Neuronal stem cell (in vitro differentiated cells): ENCODE results near the gene STPG1.

Experiments used
- DNase-seq: peaks from one replicate; pipeline ENCODE4 v3.0.0-alpha.2; 2013; ENCODE audit warnings: low spot score
- H2AFZ ChIP-seq: one replicate; pipeline ENCODE4 v1.6.1; 2013; ENCODE audit warnings: mild to moderate bottlenecking, low read length, inconsistent platforms
- H2AK5ac ChIP-seq: 2 replicates; pipeline ENCODE4 v1.6.1; 2013; ENCODE audit warnings: low read depth, mild to moderate bottlenecking, inconsistent platforms, low read length, moderate library complexity, mixed read lengths
- H2BK120ac ChIP-seq: 2 replicates; pipeline ENCODE4 v1.6.1; 2013; ENCODE audit warnings: low read depth, mild to moderate bottlenecking, inconsistent platforms, low read length, moderate library complexity, mixed read lengths
- H2BK12ac ChIP-seq: one replicate; pipeline ENCODE4 v1.6.1; 2013; ENCODE audit warnings: low read length, inconsistent platforms
- H2BK15ac ChIP-seq: 2 replicates; pipeline ENCODE4 v1.6.1; 2013; ENCODE audit warnings: mild to moderate bottlenecking, low read length, inconsistent platforms, mixed read lengths
- H2BK5ac ChIP-seq: one replicate; pipeline ENCODE4 v1.6.1; 2013; ENCODE audit warnings: inconsistent platforms, mild to moderate bottlenecking, low read length, moderate library complexity
- H3K14ac ChIP-seq: one replicate; pipeline ENCODE4 v1.6.1; 2013; ENCODE audit warnings: low read length, inconsistent platforms
- H3K18ac ChIP-seq: 2 replicates; pipeline ENCODE4 v1.6.1; 2013; ENCODE audit warnings: low read length, inconsistent platforms
- H3K23ac ChIP-seq: 2 replicates; pipeline ENCODE4 v1.6.1; 2013; ENCODE audit warnings: low read depth, mild to moderate bottlenecking, mixed read lengths, low read length, inconsistent platforms; ENCODE audit not compliant: poor library complexity
- H3K27ac ChIP-seq: replicated peaks from 3 replicates; pipeline ENCODE4 v1.5.1; 2013; ENCODE audit warnings: low read length, inconsistent platforms
- H3K27me3 ChIP-seq, 3 experiments: 2 replicates each; pipeline ENCODE4 v1.6.1; 2013; ENCODE audit warnings: low read length in 3 of 3, mild to moderate bottlenecking in 2 of 3, inconsistent platforms in 1 of 3, low read depth in 1 of 3, mixed read lengths in 1 of 3, moderate library complexity in 1 of 3; ENCODE audit not compliant: control insufficient read depth in 3 of 3, insufficient read depth in 3 of 3
- H3K36me3 ChIP-seq, 2 donors: replicated peaks in 1 of 2; 2 replicates each; pipeline ENCODE4 v1.6.1; 2013; ENCODE audit warnings: low read length in 2 of 2; ENCODE audit not compliant: control insufficient read depth in 2 of 2, insufficient read depth in 2 of 2
- H3K4ac ChIP-seq: 2 replicates; pipeline ENCODE4 v1.6.1; 2013; ENCODE audit warnings: inconsistent platforms, mild to moderate bottlenecking, low read length, moderate library complexity
- H3K4me1 ChIP-seq, 2 donors: 1 replicate in 1 of 2; 2 replicates in 1 of 2; pipeline ENCODE4 v1.6.1; 2013; ENCODE audit warnings: low read length in 2 of 2, low read depth in 1 of 2; ENCODE audit not compliant: control insufficient read depth in 2 of 2, insufficient read depth in 1 of 2
- H3K4me2 ChIP-seq: one replicate; pipeline ENCODE4 v1.6.1; 2013; ENCODE audit warnings: mild to moderate bottlenecking, low read length, inconsistent platforms; ENCODE audit not compliant: insufficient read depth, poor library complexity, severe bottlenecking
- H3K4me3 ChIP-seq, 2 donors: 2 replicates each; pipeline ENCODE4 v1.5.1; 2013; ENCODE audit warnings: low read length in 2 of 2, mild to moderate bottlenecking in 2 of 2, inconsistent platforms in 1 of 2, moderate library complexity in 1 of 2
- H3K79me1 ChIP-seq: one replicate; pipeline ENCODE4 v1.6.1; 2013; ENCODE audit warnings: low read depth, mild to moderate bottlenecking, inconsistent platforms, low read length, moderate library complexity
- H3K9ac ChIP-seq: one replicate; pipeline ENCODE4 v1.6.1; 2013; ENCODE audit warnings: mild to moderate bottlenecking, low read depth, low read length, inconsistent platforms; ENCODE audit not compliant: poor library complexity
- H3K9me3 ChIP-seq, 2 donors: replicated peaks in 1 of 2; 2 replicates each; pipeline versions ENCODE3 to v1.6.1; 2013; ENCODE audit warnings: low read length in 2 of 2, mild to moderate bottlenecking in 2 of 2, inconsistent platforms in 1 of 2, low read depth in 1 of 2, mixed read lengths in 1 of 2, moderate library complexity in 1 of 2; ENCODE audit not compliant: control insufficient read depth in 2 of 2, insufficient read depth in 1 of 2
- H4K8ac ChIP-seq: one replicate; pipeline ENCODE4 v1.6.1; 2013; ENCODE audit warnings: low read depth, mild to moderate bottlenecking, inconsistent platforms, low read length, moderate library complexity
- H4K91ac ChIP-seq: one replicate; pipeline ENCODE4 v1.6.1; 2013; ENCODE audit warnings: low read length, low read depth, mild to moderate bottlenecking, inconsistent platforms; ENCODE audit not compliant: poor library complexity
- whole genome bisulfite sequencing, 2 donors: extraction: QIAGEN DNeasy Blood & Tissue Kit; methylation state at CpG; one replicate each; pipeline ENCODE4 v1.1.7; 2013; ENCODE audit warnings: missing lambda C conversion rate in 2 of 2, mixed read lengths in 1 of 2; ENCODE audit not compliant: insufficient read length in 2 of 2, insufficient replicate concordance in 1 of 2; ENCODE audit errors: extremely low coverage in 2 of 2; 5-methylcytosine and 5-hydroxymethylcytosine counted together

Gene STPG1

DNA sequence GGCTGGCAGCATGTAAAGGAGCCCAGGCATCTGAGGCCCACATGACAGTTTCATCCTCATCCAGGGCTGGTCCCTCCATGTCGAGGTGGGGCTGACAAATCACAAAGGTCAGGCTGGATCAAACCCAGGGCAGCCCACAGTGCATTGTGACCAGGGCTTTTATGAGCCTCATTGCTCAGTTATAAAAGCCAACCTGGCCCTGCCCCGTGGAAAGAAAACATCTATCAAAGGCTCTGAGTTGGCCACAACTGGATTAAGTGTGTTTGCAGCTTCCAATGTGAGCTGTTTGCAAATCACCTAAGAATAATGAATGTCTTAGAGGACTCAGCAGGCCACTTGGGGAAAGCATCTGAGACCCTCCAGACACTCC, 49.0 kb downstream of the STPG1 start:
- peak; percentile 47 for DNase-seq
- Histone ChIP-seq H3K14ac (no peak overlapping the region), H4K91ac (no peak overlapping the region), H3K36me3 (no peaks in the 10 kb centered on the region), H2BK15ac (no peak overlapping the region), H2BK12ac (no peak overlapping the region), H2AFZ (no peak overlapping the region), H3K79me1 (no peaks in the 10 kb centered on the region), H3K4me3 (no peak overlapping the region), H3K9ac (no peak overlapping the region), H3K4me1 (peaks cover 0 to 15% of the 10 kb centered on the region in 2 donors), H3K4me2 (no peak overlapping the region), H3K23ac (no peak overlapping the region), H3K27ac (no peak overlapping the region), H2AK5ac (no peak overlapping the region), H3K9me3 (no peaks in the 10 kb centered on the region), H2BK5ac (no peak overlapping the region), H3K27me3 (peaks cover 0 to 7% (median 0%) of the 10 kb centered on the region in 3 experiments), H2BK120ac (no peak overlapping the region), H3K18ac (no peak overlapping the region), H4K8ac (no peak overlapping the region), H3K4ac (no peak overlapping the region)
- no CpG with 5 or more reads among the region's 2 CpGs for WGBS, 2 donors

DNA sequence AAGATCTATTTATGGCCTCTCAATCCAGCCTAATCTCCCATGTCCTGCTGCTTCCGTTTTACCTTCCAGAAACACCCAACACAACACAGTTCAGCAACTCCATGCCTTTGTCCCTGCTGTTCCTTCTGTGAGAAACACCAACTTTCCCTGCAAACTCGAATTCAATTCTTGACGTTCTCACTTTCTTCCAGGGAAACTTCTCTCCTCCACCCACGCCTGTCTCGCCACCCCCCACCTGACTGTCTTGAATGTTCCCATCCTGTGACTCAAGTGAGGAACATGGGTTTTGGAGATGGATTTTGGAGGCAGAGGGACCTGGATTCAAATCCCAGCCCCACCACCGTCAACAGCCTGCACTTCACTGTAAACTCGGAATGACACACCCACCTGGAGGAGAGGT, 49.6 kb downstream of the STPG1 start:
- no peak overlapping the region for H2BK5ac ChIP-seq
- no peak overlapping the region for H2AFZ ChIP-seq
- no peaks in the 10 kb centered on the region for H3K79me1 ChIP-seq
- WGBS, 2 donors, result no CpG with 5 or more reads among the region's 7 CpGs
- no peak overlapping the region for H2AK5ac ChIP-seq
- H2BK15ac ChIP-seq, result no peak overlapping the region
- peaks cover 0 to 7% (median 0%) of the 10 kb centered on the region in 3 experiments for H3K27me3 ChIP-seq
- H3K9ac ChIP-seq, result no peak overlapping the region
- DNase-seq, result no peak
- H2BK12ac ChIP-seq, result no peak overlapping the region
- H4K91ac ChIP-seq, result no peak overlapping the region
- H3K4ac ChIP-seq, result no peak overlapping the region
- no peak overlapping the region for H3K4me2 ChIP-seq
- H3K4me3 ChIP-seq, result no peak overlapping the region
- no peak overlapping the region for H3K18ac ChIP-seq
- H4K8ac ChIP-seq, result no peak overlapping the region
- no peak overlapping the region for H3K14ac ChIP-seq
- peaks cover 0 to 1% of the 10 kb centered on the region in 2 donors for H3K36me3 ChIP-seq
- H2BK120ac ChIP-seq, result no peak overlapping the region
- no peak overlapping the region for H3K23ac ChIP-seq
- no peak overlapping the region for H3K27ac ChIP-seq
- peaks cover 0 to 15% of the 10 kb centered on the region in 2 donors for H3K4me1 ChIP-seq
- no peaks in the 10 kb centered on the region for H3K9me3 ChIP-seq

DNA sequence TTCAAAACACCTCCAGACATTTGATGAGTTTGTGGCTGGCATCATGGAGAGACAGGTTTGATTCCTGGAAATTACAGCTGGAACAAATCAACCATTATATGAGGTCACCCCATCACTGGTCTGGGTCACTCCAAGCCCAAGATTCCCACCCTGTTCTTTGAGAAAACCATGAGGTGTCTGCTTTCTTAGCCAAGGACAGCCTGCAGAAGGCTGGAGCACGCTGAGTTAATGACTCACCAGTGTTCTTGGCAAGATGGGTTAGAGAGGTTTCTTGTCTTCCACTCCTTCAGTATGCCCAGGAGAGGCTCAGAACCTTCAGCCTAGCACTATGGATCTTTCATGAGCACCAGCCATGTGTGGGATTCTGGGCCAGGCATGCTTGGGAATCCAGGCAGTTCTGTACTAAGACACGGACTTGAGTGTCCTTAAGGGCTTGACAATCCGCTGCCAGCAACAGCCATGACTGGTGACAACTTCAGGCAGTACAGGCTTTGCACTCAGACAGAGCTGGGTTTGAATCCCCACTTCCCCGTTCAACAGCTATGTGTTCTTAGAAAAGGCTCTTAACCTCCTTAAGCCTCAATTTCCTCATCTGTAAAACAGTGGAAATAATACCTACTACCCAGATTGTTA, 50.5 kb downstream of the STPG1 start:
- Histone ChIP-seq H3K4ac (no peak overlapping the region), H3K27ac (no peak overlapping the region), H2BK120ac (no peak overlapping the region), H4K91ac (no peak overlapping the region), H2BK12ac (no peak overlapping the region), H3K14ac (no peak overlapping the region), H3K4me2 (no peak overlapping the region), H3K79me1 (no peaks in the 10 kb centered on the region), H2BK15ac (no peak overlapping the region), H3K9me3 (no peaks in the 10 kb centered on the region), H3K23ac (no peak overlapping the region), H2BK5ac (no peak overlapping the region), H3K4me1 (peaks cover 0 to 15% of the 10 kb centered on the region in 2 donors), H3K9ac (no peak overlapping the region), H2AFZ (no peak overlapping the region), H4K8ac (no peak overlapping the region), H3K18ac (no peak overlapping the region), H3K4me3 (no peak overlapping the region), H3K27me3 (peaks cover 0 to 7% (median 0%) of the 10 kb centered on the region in 3 experiments), H3K36me3 (peaks cover 0 to 2% of the 10 kb centered on the region in 2 donors), H2AK5ac (no peak overlapping the region)
- WGBS, 2 donors, result no CpG with 5 or more reads among the region's 4 CpGs
- no peak for DNase-seq

DNA sequence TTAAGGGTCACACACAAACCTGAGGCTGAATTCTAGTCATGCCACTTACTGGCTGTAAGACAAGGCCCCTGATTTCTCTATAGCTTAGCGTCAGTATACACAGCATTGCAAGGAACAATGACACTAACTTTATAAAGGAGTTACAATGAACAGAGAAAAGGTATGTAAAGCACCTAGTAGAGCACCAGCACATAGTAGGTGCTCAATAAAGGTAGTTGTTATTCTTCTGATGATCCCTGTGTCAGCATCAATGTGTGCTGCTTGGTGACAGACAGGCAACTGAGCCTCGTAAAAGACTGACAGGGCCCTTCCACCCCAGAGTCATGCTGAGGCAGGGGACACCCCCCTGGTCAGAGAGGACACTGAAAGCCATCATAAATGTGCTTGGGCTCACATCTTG, 51.2 kb downstream of the STPG1 start:
- no peak overlapping the region for H2BK15ac ChIP-seq
- no peak overlapping the region for H3K4me3 ChIP-seq
- no peak overlapping the region for H2BK120ac ChIP-seq
- H2AFZ ChIP-seq, result no peak overlapping the region
- H3K18ac ChIP-seq, result no peak overlapping the region
- H3K9me3 ChIP-seq, result no peaks in the 10 kb centered on the region
- no peak overlapping the region for H3K23ac ChIP-seq
- no peak overlapping the region for H4K8ac ChIP-seq
- no peaks in the 10 kb centered on the region for H3K79me1 ChIP-seq
- H2BK12ac ChIP-seq, result no peak overlapping the region
- H4K91ac ChIP-seq, result no peak overlapping the region
- H3K9ac ChIP-seq, result no peak overlapping the region
- peaks cover 0 to 7% (median 0%) of the 10 kb centered on the region in 3 experiments for H3K27me3 ChIP-seq
- H2BK5ac ChIP-seq, result no peak overlapping the region
- no peak overlapping the region for H3K14ac ChIP-seq
- H3K4me1 ChIP-seq, result peaks cover 0 to 15% of the 10 kb centered on the region in 2 donors
- no CpG with 5 or more reads among the region's 2 CpGs for WGBS, 2 donors
- no peak overlapping the region for H3K4me2 ChIP-seq
- H3K36me3 ChIP-seq, result peaks cover 0 to 4% of the 10 kb centered on the region in 2 donors
- H2AK5ac ChIP-seq, result no peak overlapping the region
- no peak overlapping the region for H3K4ac ChIP-seq
- no peak overlapping the region for H3K27ac ChIP-seq
- DNase-seq, result no peak
